ENCODE measurements around the gene GIT1.

Gene GIT1

GRCh38 chr17:29571883-29572681 lies 17.4 kb downstream of the GIT1 start:
- no peak for TF ChIP-seq CTCF (IDR thresholded peaks at IDR 0.05; ENCODE audit: insufficient read depth, low read length, poor library complexity, severe bottlenecking)
- no peak for TF ChIP-seq EZH2phosphoT487 (conservative IDR thresholded peaks at IDR 0.05; ENCODE audit: low read length)
- peak overlapping the region; percentile 45 for H3K4me2 ChIP-seq (ENCODE audit: low read depth, low read length, poor library complexity, severe bottlenecking)
- H3K9ac ChIP-seq (ENCODE audit: low read length): peak overlapping the region; percentile 29; the same call in 1 of the 2 replicates
- H3K4me3 ChIP-seq (ENCODE audit: insufficient read depth, low read length, poor library complexity, severe bottlenecking): no peak overlapping the region
- no peaks in the 10 kb centered on the region for H3K79me2 ChIP-seq (ENCODE audit: insufficient read depth, low read length)
- no peak overlapping the region for H2AFZ ChIP-seq (ENCODE audit: low read depth, low read length, severe bottlenecking)
- no peaks in the 10 kb centered on the region for H3K9me3 ChIP-seq (ENCODE audit: insufficient read depth, low read length)
- H3K36me3 ChIP-seq (ENCODE audit: low read length): no peaks in the 10 kb centered on the region
- 0 out of 2 replicates have a peak, but pooled peaks cover 4% of the 10 kb centered on the region for H3F3A ChIP-seq (ENCODE audit: insufficient read depth)
- H3K27me3 ChIP-seq (ENCODE audit: low read length): no peaks in the 10 kb centered on the region
- H3K27ac ChIP-seq (ENCODE audit: low read depth, low read length): no peak overlapping the region
- no peaks in the 10 kb centered on the region for H4K20me1 ChIP-seq (ENCODE audit: low read depth, low read length)
- H3K9me2 ChIP-seq (replicated peaks; ENCODE audit: insufficient read depth, low read length): no peaks in the 10 kb centered on the region

GRCh38 chr17:29571486-29571882 lies 18.0 kb downstream of the GIT1 start:
- Histone ChIP-seq H3K9me3 (ENCODE audit: insufficient read depth, low read length) (no peaks in the 10 kb centered on the region), H3K27ac (ENCODE audit: low read depth, low read length) (no peak overlapping the region), H3K4me3 (ENCODE audit: insufficient read depth, low read length, poor library complexity, severe bottlenecking) (no peak overlapping the region), H2AFZ (ENCODE audit: low read depth, low read length, severe bottlenecking) (no peak overlapping the region), H3K4me2 (ENCODE audit: low read depth, low read length, poor library complexity, severe bottlenecking) (no peak overlapping the region), H4K20me1 (ENCODE audit: low read depth, low read length) (no peaks in the 10 kb centered on the region), H3K27me3 (ENCODE audit: low read length) (no peaks in the 10 kb centered on the region), H3F3A (ENCODE audit: insufficient read depth) (0 out of 2 replicates have a peak, but pooled peaks cover 4% of the 10 kb centered on the region), H3K79me2 (ENCODE audit: insufficient read depth, low read length) (no peaks in the 10 kb centered on the region), H3K9me2 (replicated peaks; ENCODE audit: insufficient read depth, low read length) (no peaks in the 10 kb centered on the region), H3K9ac (ENCODE audit: low read length) (no peak overlapping the region), H3K36me3 (ENCODE audit: low read length) (no peaks in the 10 kb centered on the region)
- TF ChIP-seq EZH2phosphoT487 (conservative IDR thresholded peaks at IDR 0.05; ENCODE audit: low read length) (no peak), CTCF (IDR thresholded peaks at IDR 0.05; ENCODE audit: insufficient read depth, low read length, poor library complexity, severe bottlenecking) (no peak)

GRCh38 chr17:29570521-29570920 lies 18.9 kb downstream of the GIT1 start:
- Histone ChIP-seq H3K27me3 (ENCODE audit: low read length) (no peaks in the 10 kb centered on the region), H3K9me3 (ENCODE audit: insufficient read depth, low read length) (no peaks in the 10 kb centered on the region), H3K79me2 (ENCODE audit: insufficient read depth, low read length) (peaks cover 3% of the 10 kb centered on the region; the same call in 1 of the 2 replicates), H3K4me3 (ENCODE audit: insufficient read depth, low read length, poor library complexity, severe bottlenecking) (no peak overlapping the region), H3K4me2 (ENCODE audit: low read depth, low read length, poor library complexity, severe bottlenecking) (no peak overlapping the region), H3K36me3 (ENCODE audit: low read length) (no peaks in the 10 kb centered on the region), H3K9me2 (replicated peaks; ENCODE audit: insufficient read depth, low read length) (no peaks in the 10 kb centered on the region), H2AFZ (ENCODE audit: low read depth, low read length, severe bottlenecking) (no peak overlapping the region), H3K27ac (ENCODE audit: low read depth, low read length) (no peak overlapping the region), H3F3A (ENCODE audit: insufficient read depth) (0 out of 2 replicates have a peak, but pooled peaks cover 4% of the 10 kb centered on the region), H3K9ac (ENCODE audit: low read length) (no peak overlapping the region), H4K20me1 (ENCODE audit: low read depth, low read length) (no peaks in the 10 kb centered on the region)
- TF ChIP-seq CTCF (IDR thresholded peaks at IDR 0.05; ENCODE audit: insufficient read depth, low read length, poor library complexity, severe bottlenecking) (no peak), EZH2phosphoT487 (conservative IDR thresholded peaks at IDR 0.05; ENCODE audit: low read length) (no peak)
